Central memory CD8-positive, alpha-beta T cell (primary cell): ENCODE data around the gene RADIL.

Experiments used
- ATAC-seq: fragments of 150-1000 bp; cut with Tn5 transposase; replicated peaks from 2 replicates; pipeline ENCODE4 v1.10.0; 2022; ENCODE audit warnings: mild to moderate bottlenecking, moderate FRiP score, moderate number of reproducible peaks; ENCODE audit not compliant: poor library complexity, severe bottlenecking; ENCODE audit errors: extremely low read depth
- DNase-seq, 2 donors: peaks; one replicate each; pipeline ENCODE4 v3.0.0; 2021; ENCODE audit warnings: low spot score in 2 of 2
- H3K27ac Mint-ChIP-seq: one replicate; pipeline ENCODE4 v1.8.0; 2022; ENCODE audit warnings: low read depth, mild to moderate bottlenecking, moderate library complexity, mixed read lengths
- H3K27me3 Mint-ChIP-seq: one replicate; pipeline ENCODE4 v1.8.0; 2022; ENCODE audit warnings: mixed read lengths
- H3K36me3 Mint-ChIP-seq: one replicate; pipeline ENCODE4 v1.8.0; 2022; ENCODE audit warnings: mild to moderate bottlenecking, moderate library complexity, mixed read lengths; ENCODE audit not compliant: insufficient read depth
- H3K4me1 Mint-ChIP-seq: one replicate; pipeline ENCODE4 v1.8.0; 2022; ENCODE audit warnings: mixed read lengths
- H3K4me3 Mint-ChIP-seq: one replicate; pipeline ENCODE4 v1.8.0; 2022; ENCODE audit warnings: mild to moderate bottlenecking, moderate library complexity, mixed read lengths
- H3K9me3 Mint-ChIP-seq: one replicate; pipeline ENCODE4 v1.8.0; 2022; ENCODE audit warnings: mixed read lengths

The RADIL gene

DNA sequence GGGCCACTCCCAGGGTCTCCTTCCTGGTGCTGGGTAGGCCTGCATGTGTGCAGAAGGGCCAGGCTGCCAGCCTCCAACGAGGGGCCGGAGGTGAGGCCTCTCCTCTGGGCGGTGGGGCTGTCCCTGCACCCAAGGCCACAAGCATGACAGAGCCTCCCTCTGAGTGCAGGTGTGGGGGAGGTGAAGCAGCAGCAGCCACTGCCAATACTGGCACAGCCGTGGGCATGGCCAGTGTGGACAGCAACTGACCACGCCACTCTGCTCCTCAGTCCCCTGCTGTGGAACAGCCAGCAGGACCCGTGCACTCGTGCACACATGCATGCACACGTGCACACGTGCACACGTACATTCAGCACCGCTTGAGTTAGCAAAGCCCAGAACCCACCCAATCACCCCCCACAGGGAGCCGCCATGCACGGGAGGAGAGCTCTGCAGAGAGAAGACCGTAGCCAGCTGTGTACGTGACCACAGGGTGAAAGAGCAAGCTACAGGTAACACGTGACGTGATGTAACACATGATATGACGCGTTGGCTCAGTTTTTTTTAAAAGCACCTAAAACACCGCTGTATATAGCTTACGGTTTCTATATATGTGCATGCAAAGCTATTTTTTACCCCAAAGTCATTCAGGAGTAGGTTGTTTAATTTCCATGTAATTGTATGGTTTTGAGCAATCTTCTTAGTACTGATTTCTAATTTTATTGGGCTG lies 44.7 kb downstream of the RADIL start:
- H3K4me1 Mint-ChIP-seq, result no peaks in the 10 kb centered on the region
- no peak overlapping the region for H3K4me3 Mint-ChIP-seq
- ATAC-seq, result no peak
- H3K9me3 Mint-ChIP-seq, result no peaks in the 10 kb centered on the region
- DNase-seq, result no peak
- peaks cover 11% of the 10 kb centered on the region for H3K27me3 Mint-ChIP-seq
- H3K36me3 Mint-ChIP-seq, result no peaks in the 10 kb centered on the region
- H3K27ac Mint-ChIP-seq, result no peak overlapping the region

DNA sequence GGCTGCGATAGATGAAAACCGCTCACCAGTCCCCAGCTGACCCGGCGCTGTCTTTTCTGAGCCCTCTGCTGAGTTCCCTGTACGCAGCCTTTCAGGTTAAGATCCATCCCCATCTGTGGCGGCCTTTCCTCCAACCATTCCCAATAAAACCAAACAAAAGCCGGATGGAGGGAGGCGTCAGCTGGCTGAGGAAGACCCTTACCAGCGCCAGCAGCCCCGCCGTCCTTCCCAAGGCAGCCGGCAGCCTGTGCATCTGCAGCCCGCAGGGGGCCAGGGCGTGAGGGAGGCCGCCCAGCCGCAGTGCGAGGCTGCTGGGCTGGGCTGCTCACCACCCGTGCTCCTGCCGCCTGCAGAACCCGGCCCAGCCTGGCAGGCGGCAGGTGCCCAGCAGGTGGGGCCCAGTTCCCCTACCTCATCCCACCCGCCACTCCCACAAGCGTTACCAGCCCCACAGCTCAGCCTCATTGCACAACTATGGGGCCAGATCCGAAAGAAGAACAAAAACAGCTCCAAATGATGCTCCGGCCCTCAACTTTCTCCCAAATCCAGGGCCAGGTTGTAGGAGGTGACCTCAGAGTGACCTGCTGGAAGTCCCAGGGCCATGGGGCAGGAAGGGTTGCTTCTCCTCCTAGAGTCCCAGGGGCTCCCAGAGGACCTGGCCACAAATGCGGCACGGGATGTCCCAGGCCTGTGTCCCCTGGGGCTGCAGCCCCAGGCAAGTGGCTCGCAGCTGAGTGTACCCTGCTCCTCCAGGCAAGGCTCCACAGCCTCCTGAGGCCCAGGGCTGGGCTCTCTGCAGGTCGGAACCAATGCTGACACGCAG lies 45.5 kb downstream of the RADIL start:
- H3K4me3 Mint-ChIP-seq, result no peak overlapping the region
- H3K9me3 Mint-ChIP-seq, result no peaks in the 10 kb centered on the region
- H3K27ac Mint-ChIP-seq, result no peak overlapping the region
- no peaks in the 10 kb centered on the region for H3K4me1 Mint-ChIP-seq
- no peak for ATAC-seq
- peaks cover 11% of the 10 kb centered on the region for H3K27me3 Mint-ChIP-seq
- peaks cover 2% of the 10 kb centered on the region for H3K36me3 Mint-ChIP-seq
- no peak for DNase-seq

DNA sequence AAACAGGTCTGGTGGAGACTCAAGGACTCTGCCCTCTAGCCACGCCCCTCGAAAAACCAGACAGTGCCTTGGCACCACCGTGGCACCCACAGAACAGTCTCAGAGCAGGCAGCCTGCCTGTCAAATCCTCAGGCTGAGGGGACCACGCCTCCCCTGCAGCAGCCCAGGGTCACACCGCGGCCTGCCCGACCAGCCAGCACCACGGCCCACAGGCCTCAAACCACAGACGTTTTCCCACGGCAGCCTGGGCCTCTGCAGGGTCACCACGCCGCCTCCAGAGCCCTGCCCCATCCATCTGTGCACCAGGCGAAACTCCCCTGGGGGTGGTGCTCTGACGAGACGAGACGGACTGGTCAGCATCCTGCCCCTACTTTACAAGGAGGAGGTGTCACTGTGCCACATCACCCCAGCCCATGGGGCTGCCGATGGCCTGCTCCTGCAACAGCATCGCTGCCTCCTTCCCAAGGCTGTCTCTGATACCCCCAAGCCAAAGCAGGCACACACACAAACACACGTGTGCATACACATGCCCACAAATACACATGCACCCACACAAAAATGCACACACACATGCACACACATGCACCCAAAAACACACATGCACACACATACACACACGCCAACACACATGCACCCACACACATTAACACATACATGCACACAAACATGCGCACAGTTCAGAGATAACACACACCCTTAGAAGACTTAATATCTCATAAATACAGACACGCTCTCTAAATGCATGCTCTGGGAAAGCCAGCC lies 46.3 kb downstream of the RADIL start:
- no peak for DNase-seq
- Mint-ChIP-seq H3K4me1 (no peaks in the 10 kb centered on the region), H3K4me3 (no peak overlapping the region), H3K9me3 (no peaks in the 10 kb centered on the region), H3K27ac (no peak overlapping the region), H3K36me3 (peaks cover 2% of the 10 kb centered on the region), H3K27me3 (peaks cover 4% of the 10 kb centered on the region)
- no peak for ATAC-seq

DNA sequence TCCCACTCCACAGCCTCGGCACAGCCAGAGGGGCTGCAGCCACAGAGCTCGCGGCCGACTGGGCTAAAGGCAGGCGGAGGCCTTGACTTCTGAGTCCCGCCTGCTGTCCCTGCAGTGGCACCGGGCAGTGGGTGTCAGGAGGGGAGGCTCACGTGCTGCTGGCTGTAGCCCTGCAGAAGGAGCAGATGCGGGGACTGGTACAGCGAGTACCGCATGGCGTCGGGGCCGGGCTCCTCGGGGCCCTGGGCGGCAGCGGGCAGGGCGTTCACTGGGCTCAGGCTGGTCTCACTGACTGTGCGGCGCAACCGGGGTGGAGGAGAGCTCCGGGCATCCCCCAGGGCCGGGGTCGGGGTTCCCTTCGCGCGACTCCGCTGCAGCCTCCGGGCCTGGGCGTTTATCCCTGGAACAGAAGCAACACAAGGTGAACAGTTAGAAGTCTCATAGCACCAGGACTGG lies 47.3 kb downstream of the RADIL start:
- ATAC-seq (no peak), DNase-seq (no peak)
- H3K4me1 Mint-ChIP-seq, result no peaks in the 10 kb centered on the region
- H3K9me3 Mint-ChIP-seq, result no peaks in the 10 kb centered on the region
- H3K36me3 Mint-ChIP-seq, result peaks cover 2% of the 10 kb centered on the region
- H3K27me3 Mint-ChIP-seq, result no peaks in the 10 kb centered on the region
- no peak overlapping the region for H3K4me3 Mint-ChIP-seq
- no peak overlapping the region for H3K27ac Mint-ChIP-seq

DNA sequence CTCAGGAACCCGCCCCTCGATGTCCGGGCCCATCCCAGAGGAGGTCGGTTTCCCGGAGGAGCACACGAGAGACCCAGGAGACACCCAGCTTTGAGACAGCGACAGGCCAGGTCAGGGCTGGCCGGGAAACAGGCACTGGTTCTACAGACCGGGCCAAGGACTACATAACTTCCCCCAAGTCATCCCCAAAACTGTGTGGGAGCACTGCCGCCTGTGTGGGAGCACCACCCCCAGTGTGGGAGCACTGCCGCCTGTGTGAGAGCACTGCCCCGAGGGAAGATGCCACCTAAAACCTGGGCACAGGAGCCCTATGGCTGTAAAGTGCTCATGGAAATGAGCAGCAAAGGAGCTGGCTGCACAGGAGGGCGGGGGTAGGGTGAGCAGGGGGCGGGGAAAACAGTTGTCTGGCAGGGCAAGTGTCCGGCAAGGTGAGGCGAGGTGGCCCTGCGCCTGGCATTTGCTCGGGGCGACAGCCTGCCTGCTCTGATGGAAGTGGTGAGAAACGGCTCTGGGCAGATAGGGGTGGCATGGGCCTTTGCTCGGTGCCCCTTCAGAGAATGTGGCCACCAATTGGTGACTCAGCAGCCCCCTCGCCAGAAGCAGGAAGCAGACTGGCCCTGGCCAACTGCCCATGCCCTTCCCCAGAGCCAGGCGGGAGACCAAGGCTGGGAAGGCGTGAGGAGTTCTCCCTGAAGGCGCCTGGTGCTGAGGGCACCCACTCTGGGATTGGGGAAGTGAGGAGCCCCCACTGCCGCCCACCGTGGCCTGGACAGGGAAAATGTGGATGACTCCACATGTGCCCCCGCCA lies 47.9 kb downstream of the RADIL start:
- no peaks in the 10 kb centered on the region for H3K9me3 Mint-ChIP-seq
- H3K4me1 Mint-ChIP-seq, result no peaks in the 10 kb centered on the region
- ATAC-seq, result no peak
- no peak overlapping the region for H3K27ac Mint-ChIP-seq
- no peak overlapping the region for H3K4me3 Mint-ChIP-seq
- no peaks in the 10 kb centered on the region for H3K27me3 Mint-ChIP-seq
- H3K36me3 Mint-ChIP-seq, result peaks cover 2% of the 10 kb centered on the region
- DNase-seq, result no peak

DNA sequence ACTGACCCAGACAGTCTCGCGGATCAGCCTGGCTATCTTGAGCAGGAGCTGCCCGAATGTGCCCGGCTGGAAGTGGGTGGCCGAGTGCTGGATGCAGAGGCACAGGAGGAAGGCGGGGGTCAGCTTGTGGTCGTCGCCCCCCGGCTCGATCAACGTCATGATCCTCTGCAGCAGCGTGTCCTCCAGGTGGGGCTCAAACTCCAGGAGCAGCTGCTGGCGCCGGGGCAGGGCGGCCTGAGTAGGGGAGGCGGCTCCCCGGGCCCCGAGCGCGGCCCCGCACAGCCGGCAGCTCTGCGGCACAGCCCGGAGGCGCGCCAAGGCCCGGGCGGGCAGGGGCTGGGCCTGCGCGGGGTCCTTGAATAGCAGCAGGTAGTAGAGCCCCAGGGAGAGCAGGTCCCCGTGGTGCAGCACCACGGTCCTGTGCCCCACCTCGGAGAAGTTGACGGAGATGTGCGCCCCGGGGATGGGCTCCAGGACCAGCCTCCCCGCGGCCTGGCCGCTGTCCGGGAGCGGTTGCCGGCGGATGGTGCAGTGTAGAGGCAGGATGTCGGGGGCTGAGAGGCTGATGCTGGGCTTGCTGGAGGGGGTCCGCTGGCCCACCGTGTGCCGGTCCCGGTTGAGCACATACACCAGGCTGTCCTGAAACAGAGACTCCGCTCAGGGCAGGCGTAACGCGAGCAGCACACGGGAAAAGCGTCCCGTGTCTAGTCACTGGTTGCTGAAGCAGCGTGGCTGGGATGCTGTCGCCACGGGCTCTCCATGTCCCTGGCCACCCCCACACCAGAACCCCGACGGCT lies 48.7 kb downstream of the RADIL start:
- Mint-ChIP-seq H3K4me1 (no peaks in the 10 kb centered on the region), H3K4me3 (no peak overlapping the region), H3K27me3 (no peaks in the 10 kb centered on the region), H3K36me3 (peaks cover 5% of the 10 kb centered on the region), H3K9me3 (no peaks in the 10 kb centered on the region), H3K27ac (no peak overlapping the region)
- ATAC-seq (no peak), DNase-seq (no peak)

DNA sequence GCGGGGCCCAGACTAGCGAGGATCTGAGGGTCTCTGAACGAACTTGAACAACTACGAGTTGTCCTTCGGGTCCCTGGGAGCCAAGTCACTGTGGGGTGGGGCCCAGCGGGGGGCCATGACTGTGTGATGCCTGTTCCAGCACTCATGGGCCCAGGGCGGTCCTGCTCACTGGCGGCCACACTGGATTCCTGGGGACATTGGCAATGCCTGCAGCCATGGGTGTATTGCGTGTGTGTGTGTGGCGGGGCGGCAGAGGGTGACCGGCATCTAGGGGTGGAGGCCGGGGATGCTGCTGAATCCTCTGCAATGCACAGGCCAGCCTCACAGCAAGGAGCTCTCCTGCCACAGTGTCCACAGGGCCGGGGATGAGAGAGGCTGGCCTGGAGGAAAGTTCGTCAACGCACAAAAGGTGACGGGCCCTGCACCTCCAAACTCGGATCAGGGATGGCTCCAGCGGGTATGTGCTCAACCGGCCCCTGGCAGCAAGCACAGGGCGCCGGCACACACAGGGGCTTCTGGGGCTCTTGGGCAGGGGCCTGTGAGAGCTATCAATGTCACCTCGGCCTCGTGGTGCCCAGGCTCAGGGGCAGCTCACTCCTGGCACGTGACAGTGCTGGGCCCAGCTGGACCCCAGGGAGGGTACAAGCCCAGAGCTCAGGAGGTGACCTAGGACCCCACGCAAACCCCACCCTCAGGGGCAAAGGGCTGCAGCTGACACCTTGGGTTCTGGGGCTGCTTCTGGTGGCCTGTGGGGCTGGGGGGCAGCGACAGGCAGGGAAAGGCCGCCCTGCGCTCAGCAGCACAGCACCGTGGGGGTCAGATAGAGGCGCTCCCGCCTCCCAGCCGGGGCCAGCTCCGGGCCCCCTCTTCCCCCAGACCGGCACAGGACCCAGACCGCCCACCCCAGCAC lies 49.6 kb downstream of the RADIL start:
- Mint-ChIP-seq H3K27ac (no peak overlapping the region), H3K27me3 (no peaks in the 10 kb centered on the region), H3K9me3 (no peaks in the 10 kb centered on the region), H3K4me3 (no peak overlapping the region), H3K4me1 (no peaks in the 10 kb centered on the region), H3K36me3 (peaks cover 5% of the 10 kb centered on the region)
- DNase-seq (no peak), ATAC-seq (no peak)

DNA sequence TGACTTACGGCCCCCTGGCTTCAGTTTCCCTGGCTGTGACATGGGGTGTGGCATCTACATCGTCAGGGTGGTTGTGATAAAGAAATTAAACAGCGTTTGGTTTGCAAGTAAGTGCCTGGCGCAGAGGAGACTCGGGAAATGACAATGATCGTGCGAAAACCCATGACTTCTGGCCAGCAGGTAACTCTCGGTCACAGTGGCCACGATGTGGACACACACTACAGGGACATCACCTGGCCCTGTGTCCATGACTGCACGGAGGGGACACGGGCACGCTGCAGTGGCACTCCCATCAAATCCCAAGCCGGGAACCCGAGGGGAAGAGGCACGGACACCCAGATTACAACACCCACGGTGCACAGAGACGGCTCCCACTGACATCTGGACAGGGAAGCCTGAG lies 50.3 kb downstream of the RADIL start:
- no peak overlapping the region for H3K27ac Mint-ChIP-seq
- no peaks in the 10 kb centered on the region for H3K27me3 Mint-ChIP-seq
- H3K36me3 Mint-ChIP-seq, result peaks cover 5% of the 10 kb centered on the region
- ATAC-seq (no peak), DNase-seq (no peak)
- H3K9me3 Mint-ChIP-seq, result no peaks in the 10 kb centered on the region
- H3K4me3 Mint-ChIP-seq, result no peak overlapping the region
- H3K4me1 Mint-ChIP-seq, result no peaks in the 10 kb centered on the region

DNA sequence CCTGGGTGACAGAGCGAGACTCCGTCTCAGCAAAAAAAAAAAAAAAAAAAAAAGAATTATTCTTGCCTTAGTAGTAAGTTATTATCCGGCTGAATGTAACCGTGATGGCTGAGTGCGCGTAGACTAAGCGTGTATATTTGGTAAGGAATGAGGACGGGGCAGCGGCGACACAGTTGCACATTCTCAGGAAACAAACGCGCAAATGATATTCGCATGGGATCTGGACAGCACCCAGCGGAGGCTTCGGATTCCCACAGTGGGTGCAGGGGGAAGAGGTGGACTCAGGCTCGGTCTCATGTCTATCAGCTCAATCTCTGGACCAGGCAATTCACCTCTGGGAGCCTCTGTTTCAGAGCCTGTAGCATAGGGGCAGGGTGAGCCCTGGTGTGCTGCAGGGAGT lies 50.8 kb downstream of the RADIL start:
- H3K27me3 Mint-ChIP-seq, result no peaks in the 10 kb centered on the region
- no peaks in the 10 kb centered on the region for H3K9me3 Mint-ChIP-seq
- peaks cover 5% of the 10 kb centered on the region for H3K36me3 Mint-ChIP-seq
- DNase-seq (no peak), ATAC-seq (no peak)
- no peak overlapping the region for H3K4me3 Mint-ChIP-seq
- H3K27ac Mint-ChIP-seq, result no peak overlapping the region
- H3K4me1 Mint-ChIP-seq, result no peaks in the 10 kb centered on the region

DNA sequence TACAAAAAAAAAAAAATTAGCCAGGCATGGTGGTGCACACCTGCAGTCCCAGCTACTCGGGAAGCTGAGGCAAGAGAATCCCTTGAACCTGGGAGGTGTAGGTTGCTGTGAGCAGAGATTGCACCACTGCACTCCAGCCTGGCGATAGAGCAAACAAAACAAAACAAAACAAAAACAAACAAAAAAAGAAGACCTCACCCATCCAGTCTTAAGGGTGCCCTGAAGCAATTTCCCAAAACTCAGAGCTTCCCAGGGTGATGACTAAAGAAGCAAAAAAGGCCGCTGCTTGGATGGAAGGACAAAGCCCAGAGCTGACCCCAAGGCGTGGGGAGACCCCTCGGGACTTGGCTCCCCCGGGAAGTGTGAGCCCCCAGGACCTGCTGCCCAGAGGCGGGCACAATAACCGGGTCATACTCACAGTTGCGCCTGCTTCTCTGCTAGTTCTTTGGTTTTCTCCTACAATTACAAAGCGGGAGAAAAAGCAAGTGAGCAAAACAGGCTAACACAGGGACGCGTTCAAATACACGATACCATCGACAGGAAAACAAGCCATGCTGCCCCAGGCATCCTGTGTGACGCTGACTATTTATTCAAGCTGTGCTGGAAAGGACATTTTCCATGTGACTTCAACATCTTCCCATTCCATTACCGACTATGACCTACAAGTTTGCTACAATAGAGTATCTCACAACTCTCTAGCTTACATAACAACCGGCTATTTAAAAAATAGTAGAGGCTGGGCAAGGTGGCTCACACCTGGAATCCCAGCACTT lies 51.6 kb downstream of the RADIL start:
- ATAC-seq (no peak), DNase-seq (no peak)
- Mint-ChIP-seq H3K36me3 (peaks cover 5% of the 10 kb centered on the region), H3K4me3 (no peak overlapping the region), H3K27me3 (no peaks in the 10 kb centered on the region), H3K4me1 (no peaks in the 10 kb centered on the region), H3K9me3 (no peaks in the 10 kb centered on the region), H3K27ac (no peak overlapping the region)
